ENCODE results near the gene SH3D19. TPM values are rescaled to one million over a fixed set of nuclear protein-coding genes. Genes with fewer than 3 reads are reported as not detected.

Gene SH3D19
- total RNA-seq, 4 donors from 2014 or later = 269 to 357 (median 314) TPM

GRCh38 chr4:151169900-151170299 lies 155.5 kb downstream of the SH3D19 start:
- no peak for TF ChIP-seq CTCF (IDR thresholded peaks at IDR 0.05; ENCODE audit: low read depth)

- no peak for TF ChIP-seq CTCF (IDR thresholded peaks at IDR 0.05; ENCODE audit: low read depth)
Observed at GRCh38 chr4:151169223-151169622, 156.2 kb downstream of the SH3D19 start.

- TF ChIP-seq CTCF (IDR thresholded peaks at IDR 0.05; ENCODE audit: low read depth) = no peak
Observed at GRCh38 chr4:151167561-151167960, 157.8 kb downstream of the SH3D19 start.

DNA sequence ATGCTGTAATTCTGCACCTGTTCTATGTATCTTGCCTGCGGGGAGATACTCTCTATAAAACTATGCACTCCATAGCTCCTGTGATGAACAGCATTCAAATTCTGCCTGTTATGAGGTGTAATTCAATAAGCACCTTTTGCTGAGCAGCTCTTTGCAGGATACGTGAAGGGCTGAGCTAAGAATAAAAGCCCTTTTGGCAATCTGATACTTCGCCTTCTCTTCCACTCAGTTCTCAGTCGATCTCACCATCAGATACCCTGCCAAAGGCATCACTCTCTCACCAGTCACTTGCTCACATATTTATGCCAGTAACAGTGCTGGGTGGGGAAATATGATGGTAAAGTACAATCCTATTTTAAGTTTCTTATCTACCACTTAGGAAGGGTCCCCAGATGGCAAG lies 158.8 kb downstream of the SH3D19 start:
- TF ChIP-seq CTCF (IDR thresholded peaks at IDR 0.05; ENCODE audit: low read depth) = no peak

DNA sequence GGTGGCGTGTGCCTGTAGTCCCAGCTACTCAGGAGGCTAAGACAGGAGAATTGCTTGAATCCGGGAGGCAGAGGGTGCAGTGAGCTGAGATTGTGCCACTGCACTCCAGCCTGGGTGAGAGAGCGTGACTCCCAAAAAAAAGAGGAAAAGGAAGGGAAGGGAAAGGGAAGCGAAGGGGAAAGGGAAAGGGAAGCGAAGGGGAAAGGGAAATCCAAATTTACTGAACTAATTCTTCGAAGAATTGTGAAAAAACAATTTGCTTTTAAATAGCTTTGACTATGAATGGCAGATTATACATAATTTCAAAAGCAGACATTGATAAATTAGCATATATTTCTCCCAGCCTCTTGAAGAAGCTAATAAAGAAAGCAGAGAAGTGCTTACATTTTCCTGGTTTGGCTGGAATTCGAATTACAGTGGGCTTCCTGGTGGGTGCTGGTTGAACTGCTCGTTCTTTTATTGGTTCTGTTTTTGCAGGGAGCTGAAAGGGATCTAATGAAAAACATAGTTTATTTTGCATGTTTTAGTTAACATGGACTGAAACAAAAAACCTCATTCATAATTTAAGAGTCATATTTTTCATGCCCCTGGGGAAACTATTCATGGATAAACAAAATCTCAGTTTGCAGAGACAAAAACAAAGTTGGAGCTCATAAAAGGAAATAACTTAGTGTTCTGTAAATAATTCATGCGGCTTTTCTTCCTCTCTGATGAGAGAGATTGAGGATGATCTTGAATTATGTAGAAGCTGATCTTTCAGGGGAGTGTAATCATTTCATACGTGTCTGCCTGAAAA lies 160.0 kb downstream of the SH3D19 start:
- no peak for TF ChIP-seq CTCF (IDR thresholded peaks at IDR 0.05; ENCODE audit: low read depth)

DNA sequence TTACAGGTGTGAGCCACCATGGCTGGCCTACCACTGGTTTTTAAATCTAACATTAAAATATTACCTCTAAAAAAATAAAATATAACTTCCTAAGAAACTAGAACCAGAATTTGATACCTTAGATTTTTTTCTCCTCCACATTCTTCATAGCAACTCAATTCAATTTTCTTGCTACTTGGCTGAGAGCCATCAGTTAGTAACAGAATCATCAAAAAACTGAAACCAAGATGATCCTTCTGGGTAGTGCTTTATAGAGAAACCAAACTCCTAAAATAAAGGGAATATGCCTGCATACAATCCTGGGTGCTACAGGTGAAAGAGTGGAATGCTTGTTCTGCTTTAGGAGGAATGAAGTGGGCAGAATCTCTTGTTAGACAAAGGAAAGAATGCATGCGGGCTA lies 161.6 kb downstream of the SH3D19 start:
- TF ChIP-seq CTCF (IDR thresholded peaks at IDR 0.05; ENCODE audit: low read depth) = no peak

- no peak for TF ChIP-seq CTCF (IDR thresholded peaks at IDR 0.05; ENCODE audit: low read depth)
Observed at GRCh38 chr4:151158979-151159378, 166.4 kb downstream of the SH3D19 start.
